Fibroblast of lung (primary cell): ENCODE results near the gene ARGLU1. TPM values are rescaled to one million over a fixed set of nuclear protein-coding genes. Genes with fewer than 3 reads are reported as not detected.

ENCODE experiments used
- DNase-seq, 2 donors: peaks; one replicate each; pipeline versions ENCODE4 v3.0.0 to v3.0.0-alpha.2; 2010; ENCODE audit warnings: low read depth in 2 of 2
- H2AFZ ChIP-seq: 2 replicates; pipeline ENCODE4 v1.5.1; 2012; ENCODE audit warnings: low read length, control low read depth, inconsistent platforms
- H3K27ac ChIP-seq: 2 replicates; pipeline ENCODE4 v1.5.1; 2011; ENCODE audit warnings: low read length, control low read depth; ENCODE audit not compliant: insufficient read depth
- H3K27me3 ChIP-seq: 2 replicates; pipeline ENCODE4 v1.5.1; 2011; ENCODE audit warnings: mild to moderate bottlenecking, low read length; ENCODE audit not compliant: control insufficient read depth, insufficient read depth
- H3K36me3 ChIP-seq: 2 replicates; pipeline ENCODE4 v1.5.1; 2011; ENCODE audit warnings: low read length; ENCODE audit not compliant: control insufficient read depth, insufficient read depth
- H3K4me1 ChIP-seq: 2 replicates; pipeline ENCODE4 v1.5.1; 2011; ENCODE audit warnings: low read length; ENCODE audit not compliant: control insufficient read depth, insufficient read depth; ENCODE audit errors: extremely low read depth
- H3K4me2 ChIP-seq: 2 replicates; pipeline ENCODE4 v1.5.1; 2011; ENCODE audit warnings: low read length, control low read depth; ENCODE audit not compliant: insufficient read depth; ENCODE audit errors: extremely low read depth
- H3K4me3 ChIP-seq, 4 experiments: fragments of 200-600 bp in 1 of 4; sonication (generic) in 1 of 4; replicated peaks in 1 of 4; 2 replicates each; pipeline ENCODE4 v1.5.1; 2011 to 2016; ENCODE audit warnings: low read length in 4 of 4, low read depth in 3 of 4, mild to moderate bottlenecking in 3 of 4, control low read depth in 2 of 4, inconsistent platforms in 1 of 4, mixed read lengths in 1 of 4; ENCODE audit not compliant: insufficient read depth in 1 of 4; ENCODE audit errors: control extremely low read depth in 1 of 4
- H3K79me2 ChIP-seq: 2 replicates; pipeline ENCODE4 v1.5.1; 2012; ENCODE audit warnings: mild to moderate bottlenecking, low read length, inconsistent platforms; ENCODE audit not compliant: control insufficient read depth, insufficient read depth
- H3K9ac ChIP-seq: 2 replicates; pipeline ENCODE4 v1.5.1; 2011; ENCODE audit warnings: mild to moderate bottlenecking, low read length, control low read depth; ENCODE audit not compliant: insufficient read depth
- H3K9me3 ChIP-seq: 2 replicates; pipeline ENCODE4 v1.5.1; 2012; ENCODE audit warnings: low read depth, low read length; ENCODE audit not compliant: control insufficient read depth, insufficient read depth
- H4K20me1 ChIP-seq: 2 replicates; pipeline ENCODE4 v1.5.1; 2011; ENCODE audit warnings: low read length; ENCODE audit not compliant: control insufficient read depth, insufficient read depth; ENCODE audit errors: extremely low read depth
- CTCF ChIP-seq, 2 donors: IDR thresholded peaks in 1 of 2; conservative IDR thresholded peaks in 1 of 2; 1 replicate in 1 of 2; 2 replicates in 1 of 2; pipeline ENCODE4 v1.5.1; 2011 to 2012; ENCODE audit warnings: low read length in 2 of 2, control low read depth in 1 of 2, inconsistent platforms in 1 of 2, low read depth in 1 of 2, mild to moderate bottlenecking in 1 of 2
- EZH2 ChIP-seq: IDR thresholded peaks from 2 replicates; pipeline ENCODE4 v1.5.1; 2012; ENCODE audit warnings: low read length, control low read depth, mild to moderate bottlenecking; ENCODE audit errors: missing control alignments
- polyA plus RNA-seq, 2 donors: library from polyadenylated mRNA; depleted of rRNA in 1 of 2; stranded (reverse) in 1 of 2; unstranded in 1 of 2; fragments of >200 nt; gene quantifications; 2 replicates each; pipeline ENCODE4 v1.2.1, GENCODE V29; 2011 to 2012; ENCODE audit warnings: missing spikeins in 1 of 2
- total RNA-seq: library from RNA; depleted of rRNA; stranded (reverse); fragments of >200 nt; gene quantifications from 2 replicates; pipeline ENCODE4 v1.2.1, GENCODE V29; 2014

Gene ARGLU1
- total and polyA plus RNA-seq, 2 donors (not counting 1 experiment from before 2014, with no cell fraction given) = 45.4 to 45.6 TPM

- no peaks in the 10 kb centered on the region for H3K9me3 ChIP-seq
- TF ChIP-seq EZH2 (no peak), CTCF (conservative IDR thresholded peaks at IDR 0.05 in 1 of 2, IDR thresholded peaks at IDR 0.05 in 1 of 2; ENCODE audit: low read depth in 1 of 2, low read length in 2 of 2) (no peak)
Observed at GRCh38 chr13:106498571-106498970, 69.4 kb downstream of the ARGLU1 start.

GRCh38 chr13:106498158-106498557 lies 69.8 kb downstream of the ARGLU1 start:
- H3K27me3 ChIP-seq = no peaks in the 10 kb centered on the region
- DNase-seq = no peak
- H2AFZ ChIP-seq = no peak overlapping the region

More at GRCh38 chr13:106498571-106498970, 69.4 kb downstream of the ARGLU1 start:
- no peak overlapping the region for H3K4me3 ChIP-seq
- no peaks in the 10 kb centered on the region for H3K79me2 ChIP-seq
- no peaks in the 10 kb centered on the region for H3K36me3 ChIP-seq
- no peak overlapping the region for H3K4me2 ChIP-seq
- no peaks in the 10 kb centered on the region for H3K27me3 ChIP-seq
- H4K20me1 ChIP-seq = no peaks in the 10 kb centered on the region
- no peaks in the 10 kb centered on the region for H3K4me1 ChIP-seq
- no peak overlapping the region for H3K27ac ChIP-seq
- H2AFZ ChIP-seq = no peak overlapping the region
- no peak for DNase-seq
- no peak overlapping the region for H3K9ac ChIP-seq

GRCh38 chr13:106497079-106497478 lies 70.9 kb downstream of the ARGLU1 start:
- Histone ChIP-seq H3K27me3 (no peaks in the 10 kb centered on the region), H3K4me2 (no peak overlapping the region), H3K9ac (no peak overlapping the region), H2AFZ (no peak overlapping the region), H3K9me3 (no peaks in the 10 kb centered on the region), H3K79me2 (no peaks in the 10 kb centered on the region), H3K4me3 (no peak overlapping the region), H3K4me1 (no peaks in the 10 kb centered on the region), H3K27ac (no peak overlapping the region), H4K20me1 (no peaks in the 10 kb centered on the region), H3K36me3 (peaks cover 2% of the 10 kb centered on the region)
- TF ChIP-seq EZH2 (no peak), CTCF (conservative IDR thresholded peaks at IDR 0.05 in 1 of 2, IDR thresholded peaks at IDR 0.05 in 1 of 2; ENCODE audit: low read depth in 1 of 2, low read length in 2 of 2) (no peak)
- DNase-seq = no peak

More at GRCh38 chr13:106498158-106498557, 69.8 kb downstream of the ARGLU1 start:
- Histone ChIP-seq H3K4me3 (no peak overlapping the region), H3K9ac (no peak overlapping the region), H4K20me1 (no peaks in the 10 kb centered on the region), H3K36me3 (no peaks in the 10 kb centered on the region), H3K4me2 (no peak overlapping the region), H3K27ac (no peak overlapping the region), H3K9me3 (no peaks in the 10 kb centered on the region), H3K79me2 (no peaks in the 10 kb centered on the region), H3K4me1 (no peaks in the 10 kb centered on the region)
- TF ChIP-seq CTCF (conservative IDR thresholded peaks at IDR 0.05 in 1 of 2, IDR thresholded peaks at IDR 0.05 in 1 of 2; ENCODE audit: low read depth in 1 of 2, low read length in 2 of 2) (no peak), EZH2 (no peak)
